IPS-20b (cell line): ENCODE measurements around the gene SUSD4.

ENCODE experiments used
- H3K27ac ChIP-seq: one replicate; pipeline ENCODE4 v1.5.1; 2013; ENCODE audit warnings: low read length
- H3K27me3 ChIP-seq: 2 replicates; pipeline ENCODE4 v1.6.1; 2013; ENCODE audit warnings: mild to moderate bottlenecking, low read length, inconsistent platforms; ENCODE audit not compliant: insufficient read depth
- H3K36me3 ChIP-seq: 2 replicates; pipeline ENCODE4 v1.6.1; 2013; ENCODE audit warnings: low read depth, mild to moderate bottlenecking, inconsistent platforms, low read length, moderate library complexity; ENCODE audit not compliant: insufficient read depth
- H3K4me1 ChIP-seq: 2 replicates; pipeline ENCODE4 v1.6.1; 2013; ENCODE audit warnings: mild to moderate bottlenecking, control low read depth, inconsistent platforms, low read length, moderate library complexity; ENCODE audit not compliant: insufficient read depth
- H3K4me3 ChIP-seq: 2 replicates; pipeline ENCODE4 v1.5.1; 2013; ENCODE audit warnings: mild to moderate bottlenecking, low read length, inconsistent platforms
- H3K9ac ChIP-seq: 2 replicates; pipeline ENCODE4 v1.6.1; 2013; ENCODE audit warnings: low read depth, mild to moderate bottlenecking, inconsistent platforms, low read length, moderate library complexity
- H3K9me3 ChIP-seq: 2 replicates; pipeline ENCODE4 v1.6.1; 2013; ENCODE audit warnings: mild to moderate bottlenecking, low read depth, low read length, inconsistent platforms; ENCODE audit not compliant: insufficient read depth

The SUSD4 gene

DNA sequence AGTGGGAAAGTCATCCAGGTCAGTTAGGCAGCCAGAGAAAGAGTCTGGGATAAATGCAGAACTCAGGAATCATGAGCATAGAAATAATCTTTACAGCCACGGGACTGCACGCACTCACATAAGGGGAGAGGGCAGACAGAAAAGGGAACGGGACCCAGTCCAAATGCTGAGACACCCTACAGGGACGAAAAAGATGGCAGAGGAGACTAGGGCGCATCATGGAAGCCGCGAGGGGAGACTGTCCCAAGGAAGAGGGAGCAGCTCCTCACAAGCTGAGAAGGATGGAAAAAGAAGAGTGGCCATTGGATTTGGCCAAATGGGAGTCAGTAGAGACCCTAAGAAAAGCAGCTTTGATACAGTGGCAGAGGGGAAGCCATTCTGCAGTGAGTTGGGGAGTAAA lies 118.0 kb downstream of the SUSD4 start:
- no peaks in the 10 kb centered on the region for H3K4me1 ChIP-seq
- no peak overlapping the region for H3K9ac ChIP-seq

GRCh38 chr1:223245411-223245810 lies 118.6 kb downstream of the SUSD4 start:
- no peak overlapping the region for H3K27ac ChIP-seq
- H3K4me3 ChIP-seq, result no peak overlapping the region
- no peaks in the 10 kb centered on the region for H3K36me3 ChIP-seq
- H3K9ac ChIP-seq, result no peak overlapping the region
- no peaks in the 10 kb centered on the region for H3K9me3 ChIP-seq
- H3K27me3 ChIP-seq, result no peaks in the 10 kb centered on the region
- H3K4me1 ChIP-seq, result no peaks in the 10 kb centered on the region

More for the DNA sequence above, 118.0 kb downstream of the SUSD4 start:
- Histone ChIP-seq H3K36me3 (no peaks in the 10 kb centered on the region), H3K27me3 (no peaks in the 10 kb centered on the region), H3K4me3 (no peak overlapping the region), H3K27ac (no peak overlapping the region), H3K9me3 (no peaks in the 10 kb centered on the region)

- no peak overlapping the region for H3K9ac ChIP-seq
- no peak overlapping the region for H3K4me3 ChIP-seq
- H3K27me3 ChIP-seq, result no peaks in the 10 kb centered on the region
- no peaks in the 10 kb centered on the region for H3K9me3 ChIP-seq
- H3K36me3 ChIP-seq, result no peaks in the 10 kb centered on the region
- no peaks in the 10 kb centered on the region for H3K4me1 ChIP-seq
- no peak overlapping the region for H3K27ac ChIP-seq
Measured at GRCh38 chr1:223244366-223245103, 119.4 kb downstream of the SUSD4 start.

DNA sequence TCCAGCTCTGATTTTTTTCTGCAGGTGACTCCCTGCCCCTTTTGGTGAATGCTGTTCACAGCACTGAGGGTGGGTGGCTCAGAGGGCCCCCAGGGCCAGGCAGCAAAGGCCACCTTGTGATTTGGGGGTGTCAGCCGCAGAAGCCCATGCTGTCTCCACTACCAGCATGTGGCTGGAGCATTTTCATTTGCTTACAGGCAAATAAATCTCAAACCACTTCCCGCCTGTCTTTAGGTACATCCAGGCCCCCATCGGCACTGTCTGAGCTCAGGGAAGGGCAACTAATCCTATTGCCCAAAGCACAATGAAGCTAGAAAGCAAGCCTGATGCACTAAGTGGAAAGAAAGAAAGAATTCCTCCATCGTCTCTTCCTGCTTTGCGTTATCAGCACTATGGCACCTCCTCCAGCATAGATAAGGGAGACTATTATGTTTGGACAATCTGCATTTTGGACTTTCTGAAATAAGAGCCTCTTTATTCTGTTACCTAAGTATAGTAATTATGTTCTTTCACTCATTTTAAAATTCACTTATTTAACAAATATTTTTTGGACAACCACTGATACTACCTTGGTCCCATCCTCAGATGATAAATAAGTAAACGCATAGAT lies 120.4 kb downstream of the SUSD4 start:
- no peak overlapping the region for H3K27ac ChIP-seq
- H3K9ac ChIP-seq, result no peak overlapping the region
- no peak overlapping the region for H3K4me3 ChIP-seq
- H3K4me1 ChIP-seq, result no peaks in the 10 kb centered on the region
- no peaks in the 10 kb centered on the region for H3K9me3 ChIP-seq
- H3K27me3 ChIP-seq, result no peaks in the 10 kb centered on the region
- no peaks in the 10 kb centered on the region for H3K36me3 ChIP-seq

GRCh38 chr1:223242971-223243370 lies 121.0 kb downstream of the SUSD4 start:
- Histone ChIP-seq H3K9me3 (no peaks in the 10 kb centered on the region), H3K4me1 (no peaks in the 10 kb centered on the region), H3K4me3 (no peak overlapping the region), H3K36me3 (no peaks in the 10 kb centered on the region), H3K27ac (no peak overlapping the region), H3K27me3 (no peaks in the 10 kb centered on the region), H3K9ac (no peak overlapping the region)

GRCh38 chr1:223242382-223242955 lies 121.5 kb downstream of the SUSD4 start:
- Histone ChIP-seq H3K4me1 (no peaks in the 10 kb centered on the region), H3K4me3 (no peak overlapping the region), H3K9ac (no peak overlapping the region), H3K36me3 (no peaks in the 10 kb centered on the region), H3K27me3 (no peaks in the 10 kb centered on the region), H3K27ac (no peak overlapping the region), H3K9me3 (peaks cover 2% of the 10 kb centered on the region; the same call in 1 of the 2 replicates)

DNA sequence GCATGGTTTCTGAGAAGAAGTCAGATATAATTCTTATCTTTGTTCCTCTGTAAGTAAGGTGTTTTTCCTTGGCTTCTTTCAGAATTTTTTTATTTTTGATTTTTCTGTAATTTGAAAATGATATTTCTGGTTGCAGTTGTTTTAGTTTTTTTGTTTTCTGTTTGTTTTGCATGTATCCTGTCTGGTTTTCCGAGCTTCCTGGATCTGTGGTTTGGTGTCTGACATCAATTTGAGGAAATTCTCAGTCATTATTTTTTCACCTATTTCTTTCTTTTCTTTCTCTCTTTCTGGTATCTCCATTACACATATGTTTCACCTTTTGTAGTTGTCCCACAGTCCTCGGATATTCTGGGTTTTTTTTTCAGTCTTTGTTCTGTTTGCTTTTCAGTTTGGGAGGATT lies 123.9 kb downstream of the SUSD4 start:
- Histone ChIP-seq H3K4me1 (no peaks in the 10 kb centered on the region), H3K9ac (no peak overlapping the region), H3K9me3 (peaks cover 9% of the 10 kb centered on the region; the same call in 1 of the 2 replicates), H3K27ac (no peak overlapping the region), H3K27me3 (no peaks in the 10 kb centered on the region), H3K36me3 (no peaks in the 10 kb centered on the region), H3K4me3 (no peak overlapping the region)

DNA sequence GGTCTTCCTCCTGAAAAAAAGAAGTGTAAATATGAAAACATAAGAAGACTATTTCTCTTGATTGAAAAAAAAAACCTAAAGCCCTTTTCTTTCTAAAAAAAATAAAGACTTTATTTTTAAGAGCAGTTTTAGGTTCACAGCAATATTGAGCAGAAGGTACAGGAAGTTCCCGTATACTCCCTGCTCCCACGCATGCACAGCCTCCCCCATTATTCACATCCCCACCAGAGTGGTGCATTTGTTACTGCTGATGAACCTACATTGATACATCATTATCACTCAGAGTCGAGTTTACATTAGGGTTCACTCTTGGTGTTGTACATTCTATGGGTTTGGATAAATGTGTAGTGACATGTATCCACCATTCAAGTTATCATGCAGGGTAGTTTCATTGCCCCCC lies 128.9 kb downstream of the SUSD4 start:
- H3K36me3 ChIP-seq, result no peaks in the 10 kb centered on the region
- no peaks in the 10 kb centered on the region for H3K4me1 ChIP-seq
- H3K27ac ChIP-seq, result no peak overlapping the region
- no peak overlapping the region for H3K9ac ChIP-seq
- no peak overlapping the region for H3K4me3 ChIP-seq
- no peaks in the 10 kb centered on the region for H3K27me3 ChIP-seq
- peaks cover 9% of the 10 kb centered on the region; the same call in 1 of the 2 replicates for H3K9me3 ChIP-seq

- no peak overlapping the region for H3K9ac ChIP-seq
- no peaks in the 10 kb centered on the region for H3K4me1 ChIP-seq
- H3K27ac ChIP-seq, result no peak overlapping the region
- H3K27me3 ChIP-seq, result no peaks in the 10 kb centered on the region
- H3K9me3 ChIP-seq, result peaks cover 9% of the 10 kb centered on the region; the same call in 1 of the 2 replicates
- no peak overlapping the region for H3K4me3 ChIP-seq
- no peaks in the 10 kb centered on the region for H3K36me3 ChIP-seq
Measured at GRCh38 chr1:223234534-223234933, 129.4 kb downstream of the SUSD4 start.

DNA sequence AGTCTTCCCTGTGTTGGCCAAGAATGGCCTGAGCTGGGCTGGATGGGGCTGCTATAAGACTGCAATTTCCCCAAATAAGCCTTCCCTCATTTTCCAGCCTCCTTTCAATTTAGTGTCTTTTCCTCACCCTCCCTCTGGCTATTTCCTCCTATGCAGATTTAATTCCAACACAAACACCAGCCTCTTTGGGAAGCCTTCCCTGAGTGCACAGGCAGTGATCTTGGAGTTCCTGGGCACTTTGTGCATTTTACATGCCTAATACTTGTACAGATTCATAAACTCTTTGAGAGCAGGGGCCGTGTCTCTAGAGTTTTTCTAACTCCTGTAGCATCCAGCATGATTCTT lies 129.8 kb downstream of the SUSD4 start:
- Histone ChIP-seq H3K4me1 (no peaks in the 10 kb centered on the region), H3K36me3 (no peaks in the 10 kb centered on the region), H3K9ac (no peak overlapping the region), H3K27me3 (no peaks in the 10 kb centered on the region), H3K9me3 (peaks cover 9% of the 10 kb centered on the region; the same call in 1 of the 2 replicates), H3K4me3 (no peak overlapping the region), H3K27ac (no peak overlapping the region)

GRCh38 chr1:223233410-223234169 lies 130.4 kb downstream of the SUSD4 start:
- H3K27me3 ChIP-seq, result no peaks in the 10 kb centered on the region
- H3K4me1 ChIP-seq, result no peaks in the 10 kb centered on the region
- no peak overlapping the region for H3K9ac ChIP-seq
- peaks cover 9% of the 10 kb centered on the region; the same call in 1 of the 2 replicates for H3K9me3 ChIP-seq
- no peak overlapping the region for H3K4me3 ChIP-seq
- no peak overlapping the region for H3K27ac ChIP-seq
- H3K36me3 ChIP-seq, result no peaks in the 10 kb centered on the region
